Cerebellar nuclear complex (tissue), 1 donor: ENCODE results near the gene WDFY2.

Experiments used
- DNase-seq, 2 experiments: peaks; one replicate each; lab custom pipeline; 2025; lab: John Stamatoyannopoulos, UW

WDFY2 gene

DNA sequence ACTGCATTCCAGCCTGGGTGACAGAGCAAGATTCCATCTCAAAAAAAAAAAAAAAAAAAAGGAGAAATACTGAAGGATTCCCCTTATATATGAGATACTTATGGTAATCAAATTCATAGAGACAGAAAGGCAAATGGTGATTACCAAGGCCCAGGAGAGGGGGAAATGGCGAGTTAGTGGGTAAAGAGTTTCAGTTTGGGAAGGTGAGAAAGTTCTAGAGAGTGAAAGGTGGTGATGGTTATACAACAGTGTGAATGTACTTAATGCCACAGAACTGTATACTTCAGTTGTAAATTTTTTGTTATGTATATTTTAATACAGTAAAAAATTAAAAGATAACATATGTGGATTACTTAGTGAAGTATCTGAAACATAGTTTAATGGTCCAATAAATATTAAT, 129.5 kb downstream of the WDFY2 start:
- DNase-seq, result no peak

DNA sequence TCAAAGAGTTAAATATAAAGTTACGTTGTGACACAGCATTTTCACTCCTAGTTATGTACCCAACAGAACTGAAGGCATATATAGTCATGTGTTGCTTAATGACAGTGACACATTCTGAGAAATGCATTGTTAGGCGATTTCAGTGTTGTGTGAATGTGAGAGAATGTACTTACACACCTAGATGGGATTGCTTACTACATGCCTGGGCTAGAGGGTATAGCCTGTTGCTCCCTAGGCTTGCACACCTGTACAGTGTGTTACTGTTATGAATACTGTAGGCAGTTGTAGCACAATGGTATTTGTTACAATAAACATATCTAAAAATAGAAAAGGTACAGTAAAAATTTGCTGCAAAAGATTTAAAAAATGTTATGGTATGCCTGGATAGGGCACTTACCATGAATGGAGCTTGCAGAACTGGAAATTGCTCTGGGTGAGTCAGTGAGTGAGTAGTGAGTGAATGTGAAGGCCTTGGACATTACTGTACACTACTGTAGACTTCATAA, 130.5 kb downstream of the WDFY2 start:
- no peak for DNase-seq

DNA sequence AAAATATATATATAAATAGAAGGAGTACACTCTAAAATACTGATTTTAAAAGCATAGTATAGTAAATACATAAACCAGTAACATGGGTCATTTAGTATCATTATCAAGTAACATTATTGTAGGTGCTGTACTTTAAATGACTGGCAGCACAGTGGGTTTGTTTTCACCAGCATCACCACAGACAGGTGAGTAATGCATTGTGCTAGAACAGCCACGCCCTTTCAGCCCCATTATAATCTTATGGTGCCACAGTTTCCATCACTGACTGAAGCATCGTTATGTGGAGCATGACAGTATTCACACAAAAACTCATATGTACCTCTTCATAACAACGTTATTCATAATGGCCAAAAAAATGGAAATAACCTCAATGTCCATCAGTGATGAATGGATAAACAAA, 131.4 kb downstream of the WDFY2 start:
- DNase-seq, result no peak

DNA sequence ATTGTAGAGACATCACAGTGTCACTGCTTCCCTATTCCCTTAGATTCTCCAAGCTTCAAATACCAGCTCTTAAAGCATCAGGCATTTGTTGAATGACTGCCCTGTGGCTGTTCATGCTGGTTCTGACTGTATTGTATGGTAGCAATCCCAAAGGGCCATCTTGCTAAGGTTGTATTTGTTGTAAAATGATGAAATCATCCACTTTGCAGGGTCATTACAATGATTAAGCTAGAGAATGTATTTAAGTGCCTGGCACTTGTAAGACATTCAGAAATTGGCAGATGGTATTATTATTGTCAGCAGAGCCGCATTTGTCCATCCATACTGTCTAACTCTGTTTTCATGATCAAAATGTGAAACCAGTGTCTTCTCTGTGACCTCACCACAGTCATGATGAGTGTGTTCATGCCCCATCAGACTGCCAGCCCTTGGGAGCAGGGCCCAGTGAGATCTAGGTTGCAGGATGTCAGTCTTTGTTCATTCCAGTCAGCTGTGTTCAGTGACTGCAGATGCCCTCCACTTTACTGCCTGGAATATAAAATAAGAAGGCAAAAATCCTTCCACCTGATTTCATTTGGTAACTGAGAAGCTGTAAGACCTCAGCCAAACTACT, 133.6 kb downstream of the WDFY2 start:
- DNase-seq, result no peak

DNA sequence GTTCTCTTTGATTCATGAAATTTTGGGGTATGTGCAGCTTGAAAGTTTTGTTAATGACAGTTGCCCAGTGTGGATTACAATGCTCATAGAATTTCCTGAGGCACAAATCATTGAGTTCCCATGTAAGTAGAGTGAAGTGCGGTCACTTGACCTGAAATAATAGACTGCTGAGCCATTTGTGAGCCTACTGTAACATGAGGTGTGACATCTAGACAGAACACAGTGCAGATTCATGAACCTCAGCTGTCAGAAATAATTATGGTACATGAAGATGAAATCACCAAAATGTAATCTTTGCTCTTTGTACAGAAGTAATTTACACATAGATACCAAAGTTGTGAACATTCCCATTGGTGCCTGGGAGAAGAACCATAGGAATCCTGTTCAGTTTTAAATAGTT, 135.1 kb downstream of the WDFY2 start:
- DNase-seq, result no peak

DNA sequence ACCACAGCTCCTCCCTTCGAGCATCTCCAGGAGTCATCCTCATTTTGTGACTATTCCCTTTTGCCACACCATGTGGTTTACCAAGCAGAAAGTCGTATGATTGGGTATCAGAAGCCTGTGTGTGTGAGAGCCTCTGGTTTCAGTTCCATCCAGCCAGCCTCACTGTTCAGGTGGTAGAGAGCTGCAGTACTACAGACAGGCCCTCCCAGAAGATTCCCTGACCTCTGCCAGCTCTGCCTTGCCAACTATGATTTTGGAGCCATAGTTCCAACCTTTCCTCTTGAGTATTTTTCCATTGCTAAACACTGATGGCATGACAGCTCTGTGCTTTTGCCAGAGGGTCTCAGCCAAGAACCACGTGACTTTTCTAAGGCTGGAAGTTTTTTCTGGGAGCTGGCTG, 137.2 kb downstream of the WDFY2 start:
- DNase-seq, result peak in 1 of 2 experiments; percentile 13

DNA sequence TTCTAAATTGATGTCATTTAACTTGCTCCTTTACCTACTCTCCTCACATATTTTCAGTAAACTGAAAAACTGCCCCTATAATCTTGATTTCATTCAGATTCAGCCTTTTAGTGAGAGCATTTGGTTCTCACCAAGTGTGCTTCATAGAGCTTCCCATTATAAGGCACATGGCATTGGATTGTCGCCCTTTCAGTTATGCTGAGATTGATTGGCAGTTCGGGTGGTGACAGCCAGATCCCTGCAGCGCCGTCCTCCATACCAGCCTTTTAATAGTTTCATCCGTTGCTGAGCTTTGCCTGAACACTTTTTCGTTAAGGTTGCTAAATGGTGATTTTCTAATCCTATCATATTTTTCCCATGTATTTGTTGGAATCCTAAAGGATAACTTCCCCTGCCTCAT, 139.3 kb downstream of the WDFY2 start:
- no peak for DNase-seq

DNA sequence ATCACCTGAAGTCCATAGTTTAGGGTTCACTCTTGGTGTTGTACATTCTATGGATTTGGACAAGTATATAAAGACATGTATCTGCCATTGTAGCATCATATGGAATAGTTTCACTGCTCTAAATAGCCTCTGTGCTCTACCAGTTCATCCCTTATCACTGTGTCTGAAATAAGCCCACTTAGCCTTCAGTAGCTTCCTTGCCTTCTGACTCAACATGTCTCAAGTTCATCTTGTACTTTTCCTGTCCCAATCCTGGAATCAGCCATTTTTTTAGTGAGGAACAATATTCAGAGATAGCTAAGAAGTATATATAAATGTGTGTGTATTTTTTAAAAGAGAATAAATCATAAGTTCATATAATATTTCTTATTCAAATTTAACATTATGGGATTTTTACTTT, 140.5 kb downstream of the WDFY2 start:
- no peak for DNase-seq

DNA sequence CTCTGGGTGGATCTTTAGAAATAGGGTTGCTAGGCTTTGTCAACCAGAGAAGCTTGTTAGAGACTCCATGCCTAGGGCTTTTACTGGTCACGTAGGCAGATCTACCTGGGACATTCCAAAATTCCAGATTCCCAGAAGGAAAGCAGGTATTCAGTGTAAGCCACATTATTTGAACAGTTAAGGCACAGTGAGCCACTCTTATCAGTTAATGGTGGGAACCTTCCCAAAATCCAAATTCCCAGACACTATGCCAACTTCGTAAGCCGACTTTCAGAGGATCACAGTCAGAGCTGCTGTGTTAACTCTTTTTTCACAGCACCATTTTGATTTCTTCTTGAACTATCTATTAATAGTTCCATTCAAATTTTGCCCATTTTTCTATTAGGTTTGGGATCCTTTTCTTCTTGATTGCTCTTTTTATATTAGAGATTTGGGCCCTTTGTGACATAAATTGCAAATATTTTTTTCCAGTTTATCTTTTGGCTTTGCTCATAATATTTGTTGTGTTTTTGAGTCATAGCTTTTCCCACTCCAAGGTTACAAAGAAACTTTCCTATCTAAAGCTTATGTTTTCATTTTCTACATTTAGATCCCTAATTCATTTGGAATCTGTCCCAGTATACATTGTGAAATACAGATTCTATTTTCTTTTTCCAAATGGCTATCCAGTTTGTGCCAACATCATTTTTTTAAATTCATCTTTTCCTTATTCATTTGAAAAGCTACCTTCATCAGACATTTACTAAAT, 142.4 kb downstream of the WDFY2 start:
- DNase-seq, result no peak

DNA sequence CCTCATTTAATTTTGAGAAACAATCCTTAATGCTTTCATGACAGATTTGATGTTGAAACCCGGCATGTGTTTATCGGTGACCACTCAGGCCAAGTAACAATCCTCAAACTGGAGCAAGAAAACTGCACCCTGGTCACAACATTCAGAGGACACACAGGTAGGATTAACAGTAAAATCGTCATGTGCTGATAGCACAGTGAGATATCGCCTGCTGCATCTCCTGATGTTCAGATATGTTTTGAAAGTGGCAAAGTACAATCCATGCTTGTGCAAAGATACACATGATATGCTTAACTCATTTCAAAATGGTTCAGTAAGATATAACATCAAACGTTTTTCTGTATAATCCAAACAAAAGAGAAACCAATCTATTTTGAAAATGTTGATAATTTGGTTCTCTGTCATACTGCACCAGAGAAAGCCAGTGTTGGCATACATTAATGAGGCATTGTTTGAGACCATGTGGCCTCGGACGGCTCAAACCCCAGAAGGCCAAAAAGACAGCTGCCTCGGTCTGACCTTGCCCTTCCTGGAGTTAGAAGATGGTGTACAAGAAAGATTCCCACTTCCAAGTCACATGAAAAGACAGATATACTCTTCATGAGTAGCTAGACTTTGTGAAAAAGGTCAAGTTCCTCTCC, 143.5 kb downstream of the WDFY2 start:
- DNase-seq, result no peak

DNA sequence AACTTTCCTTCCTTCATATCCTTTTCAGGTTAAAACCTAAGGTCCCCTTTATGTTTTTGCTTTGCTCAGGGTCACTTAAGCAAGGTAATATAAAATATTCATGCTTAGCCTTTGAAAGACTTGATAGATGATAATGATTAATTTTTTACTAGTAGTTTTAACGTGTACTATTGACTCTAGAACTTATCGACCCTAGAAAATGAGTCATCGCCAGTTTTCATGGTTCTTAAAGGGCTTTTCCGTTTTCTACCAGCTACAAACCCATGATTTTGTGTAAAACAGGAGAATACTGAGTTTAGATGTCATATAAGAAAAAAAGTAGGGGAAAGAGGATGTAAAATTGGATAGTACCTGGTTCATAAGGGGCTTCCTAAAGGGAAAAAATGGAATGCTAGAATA, 144.0 kb downstream of the WDFY2 start:
- DNase-seq, result no peak

DNA sequence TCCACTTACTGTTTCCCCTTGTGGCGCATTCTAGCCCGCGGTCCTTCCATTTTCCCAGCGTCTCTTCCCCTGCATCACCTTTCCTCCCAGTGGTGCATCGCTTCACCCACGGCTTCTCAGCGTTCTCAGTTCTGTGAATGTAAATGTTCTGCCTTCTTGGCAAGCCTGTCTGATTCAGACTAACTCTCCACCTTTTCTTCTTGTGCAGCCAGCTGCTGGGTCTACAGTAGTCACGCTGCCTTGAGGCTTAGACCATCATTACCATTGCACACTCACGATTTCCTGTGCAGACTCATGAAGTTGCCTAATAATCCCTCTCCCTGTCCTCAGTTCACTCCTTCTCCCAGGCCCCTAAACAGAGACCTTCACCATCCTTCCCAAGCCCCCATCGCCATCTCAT, 144.7 kb downstream of the WDFY2 start:
- DNase-seq, result no peak

DNA sequence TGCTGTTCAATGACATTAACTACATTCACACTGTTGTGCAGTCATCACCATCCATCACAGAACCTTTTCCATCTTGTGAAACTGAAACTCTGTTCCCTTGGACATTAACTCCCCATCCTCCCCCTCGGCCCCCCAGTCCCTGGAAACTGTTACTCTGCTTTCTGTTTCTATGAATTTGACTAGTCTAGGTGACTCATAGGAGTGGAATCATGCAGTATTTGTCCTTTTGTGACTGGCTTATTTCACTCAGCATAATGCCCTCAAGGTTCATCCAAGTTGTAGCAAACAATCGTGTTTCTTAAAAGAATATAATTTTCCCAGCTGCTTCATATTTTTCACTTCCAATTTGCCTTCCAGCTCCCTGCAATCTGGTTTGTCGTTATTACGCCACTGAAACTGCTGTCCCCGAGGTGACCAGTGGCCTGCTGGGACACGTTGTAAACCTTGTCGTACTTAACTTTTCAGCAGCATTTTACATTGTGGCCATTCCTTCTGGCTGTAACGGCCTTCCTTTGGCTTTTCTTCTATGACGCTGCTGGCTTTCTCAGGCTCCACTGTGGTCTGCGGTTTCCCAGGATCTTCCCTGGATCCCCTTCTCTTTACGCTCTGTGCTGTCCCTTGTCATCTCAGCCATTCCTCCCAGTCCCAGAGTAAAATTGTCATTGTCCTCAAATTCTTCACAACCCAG, 145.7 kb downstream of the WDFY2 start:
- DNase-seq, result no peak

DNA sequence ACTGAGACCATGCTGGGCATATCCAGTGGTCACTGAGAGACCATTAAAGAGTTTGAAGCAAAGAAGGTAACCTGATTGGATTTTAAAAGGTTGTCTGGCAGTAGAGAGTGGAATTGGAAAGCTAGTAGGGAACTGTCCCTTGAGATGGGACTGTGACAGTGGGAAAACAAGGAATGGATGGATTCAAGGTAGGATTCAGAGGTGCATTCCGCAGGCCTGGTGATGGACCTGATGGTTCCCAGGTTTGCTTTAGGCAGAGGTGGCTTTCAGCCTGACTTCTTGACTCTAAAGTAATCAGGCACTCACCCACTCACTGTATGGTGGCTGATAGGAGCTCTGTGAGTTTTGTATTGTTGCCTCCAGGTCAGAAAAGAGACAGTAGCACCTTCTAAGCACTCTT, 146.7 kb downstream of the WDFY2 start:
- DNase-seq, result no peak

DNA sequence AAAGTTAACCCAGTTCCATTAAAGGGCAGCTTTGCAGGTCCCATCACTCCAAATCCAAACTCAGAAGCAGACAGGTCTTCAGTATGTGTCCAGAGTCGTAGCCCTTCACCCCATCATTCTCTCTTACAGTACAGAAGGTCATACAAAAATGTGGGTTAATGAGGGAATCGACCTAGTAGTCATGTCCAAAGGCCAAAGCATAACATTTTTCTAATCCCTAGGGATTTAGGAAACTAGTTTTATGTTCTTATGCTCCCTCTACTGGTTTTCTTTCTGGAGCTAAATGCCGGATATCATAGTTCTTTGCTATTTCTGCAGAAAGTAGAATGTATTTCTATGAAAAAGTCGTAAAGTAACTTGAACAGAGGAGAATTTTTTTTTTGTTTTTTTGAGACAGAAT, 147.5 kb downstream of the WDFY2 start:
- DNase-seq, result no peak

DNA sequence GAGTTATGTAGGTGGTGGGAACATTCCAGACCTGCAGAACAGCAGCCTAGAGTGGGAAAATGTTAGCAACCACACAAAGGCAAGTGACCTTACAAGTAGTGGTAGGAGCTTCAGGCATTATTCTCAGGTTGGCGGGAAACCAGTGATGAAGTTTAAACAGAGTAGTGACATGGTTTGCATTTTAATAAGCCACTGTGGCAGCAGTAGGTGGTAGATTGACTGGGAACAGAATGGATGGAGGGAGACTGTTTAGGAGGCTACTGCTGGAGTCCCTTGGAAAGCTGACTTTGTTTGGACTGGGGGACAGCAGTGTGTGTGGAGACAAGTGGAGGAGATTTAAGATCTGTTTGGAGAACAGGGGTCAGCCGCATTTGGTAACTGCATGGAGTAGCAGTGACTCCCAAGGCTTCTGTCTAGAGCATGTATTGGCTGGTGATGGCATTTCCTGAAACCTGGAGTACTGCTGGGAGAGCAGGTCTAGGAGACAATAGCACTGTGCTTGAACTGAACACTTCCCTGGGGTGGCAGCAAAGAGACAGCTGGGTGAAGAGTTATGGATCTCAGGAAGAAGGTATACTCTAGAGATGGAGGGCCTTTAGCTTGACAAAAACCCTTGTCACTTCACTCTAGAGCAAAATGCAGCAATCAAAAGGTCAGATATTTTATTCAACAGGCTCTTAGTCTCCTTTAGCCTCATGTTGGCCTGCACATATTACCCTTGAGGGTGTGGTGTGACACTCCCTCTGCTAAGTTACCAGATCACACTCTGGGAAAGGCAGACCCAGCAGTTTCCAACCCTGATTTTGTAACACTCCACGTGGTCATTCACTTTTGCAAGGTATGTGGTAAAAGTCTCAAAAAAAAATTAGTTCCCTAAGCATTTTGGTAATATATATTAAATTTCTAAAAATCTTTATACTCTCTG, 149.4 kb downstream of the WDFY2 start:
- no peak for DNase-seq

DNA sequence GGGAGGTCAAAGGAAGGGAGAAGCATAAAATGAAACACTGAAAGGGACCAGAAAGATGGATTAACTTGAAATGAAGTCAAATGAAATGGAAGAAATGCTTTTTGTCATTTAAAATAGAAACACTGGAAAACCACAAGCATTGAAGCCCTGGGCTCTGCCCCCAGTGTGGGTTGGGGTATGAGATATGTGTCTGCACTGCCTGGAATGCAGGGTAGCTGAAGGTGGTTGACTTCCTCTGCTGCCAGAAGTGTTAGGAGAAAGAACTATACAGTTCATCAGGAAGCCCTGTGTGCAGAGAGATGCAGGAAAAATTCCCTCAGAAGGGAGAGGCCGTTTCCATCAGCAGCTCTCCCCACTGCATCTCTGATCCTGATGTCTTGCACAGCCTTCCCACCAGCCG, 150.5 kb downstream of the WDFY2 start:
- DNase-seq, result no peak

DNA sequence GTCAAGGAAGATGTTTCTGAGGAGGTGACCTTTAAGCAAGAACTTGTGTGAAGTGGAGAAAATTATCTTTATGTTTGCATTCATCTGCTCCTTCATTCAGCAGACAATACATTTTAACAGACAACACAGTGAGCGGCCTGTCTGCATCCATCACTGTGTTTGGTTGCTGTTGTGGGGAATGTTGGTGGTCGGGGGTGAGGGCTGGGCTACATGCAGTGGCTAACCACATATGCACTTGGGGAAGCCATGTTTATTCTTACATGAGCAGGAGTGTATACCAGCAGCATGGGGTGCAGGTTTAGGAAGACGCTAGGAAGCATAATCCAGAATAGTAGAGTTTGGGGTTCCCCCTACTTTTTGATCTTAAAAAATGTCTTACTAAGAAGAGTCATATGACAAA, 153.3 kb downstream of the WDFY2 start:
- no peak for DNase-seq

DNA sequence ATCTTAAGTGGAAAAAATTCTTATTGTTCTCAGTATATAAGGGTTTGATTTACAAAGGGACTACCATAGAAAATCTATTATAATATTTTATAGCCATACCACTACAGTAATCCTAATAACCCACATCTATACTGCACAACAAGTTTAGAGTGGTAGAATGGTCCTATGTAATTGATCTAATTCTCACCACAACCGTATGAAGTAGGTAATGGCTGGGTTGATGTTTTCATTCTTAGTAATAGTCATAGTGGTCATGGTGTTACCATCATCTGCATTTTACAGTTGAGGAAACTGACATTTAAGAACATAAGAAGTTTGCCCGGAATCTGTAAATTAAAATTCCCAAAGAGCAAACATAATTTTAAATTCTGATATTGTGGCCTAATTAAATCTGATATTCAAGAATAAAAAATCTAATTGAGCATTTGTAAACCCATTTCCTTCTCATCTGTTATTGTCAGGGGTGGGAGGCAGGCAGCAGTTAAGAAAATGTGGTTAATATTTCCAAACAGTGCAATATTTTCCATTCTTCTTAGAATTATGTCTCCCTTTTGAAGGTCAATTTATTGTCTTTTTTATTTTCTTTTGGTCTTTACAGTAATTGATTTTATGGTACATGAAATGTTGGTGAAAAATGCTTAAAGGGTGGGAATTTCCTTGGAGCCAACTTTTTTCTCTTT, 154.1 kb downstream of the WDFY2 start:
- no peak for DNase-seq

DNA sequence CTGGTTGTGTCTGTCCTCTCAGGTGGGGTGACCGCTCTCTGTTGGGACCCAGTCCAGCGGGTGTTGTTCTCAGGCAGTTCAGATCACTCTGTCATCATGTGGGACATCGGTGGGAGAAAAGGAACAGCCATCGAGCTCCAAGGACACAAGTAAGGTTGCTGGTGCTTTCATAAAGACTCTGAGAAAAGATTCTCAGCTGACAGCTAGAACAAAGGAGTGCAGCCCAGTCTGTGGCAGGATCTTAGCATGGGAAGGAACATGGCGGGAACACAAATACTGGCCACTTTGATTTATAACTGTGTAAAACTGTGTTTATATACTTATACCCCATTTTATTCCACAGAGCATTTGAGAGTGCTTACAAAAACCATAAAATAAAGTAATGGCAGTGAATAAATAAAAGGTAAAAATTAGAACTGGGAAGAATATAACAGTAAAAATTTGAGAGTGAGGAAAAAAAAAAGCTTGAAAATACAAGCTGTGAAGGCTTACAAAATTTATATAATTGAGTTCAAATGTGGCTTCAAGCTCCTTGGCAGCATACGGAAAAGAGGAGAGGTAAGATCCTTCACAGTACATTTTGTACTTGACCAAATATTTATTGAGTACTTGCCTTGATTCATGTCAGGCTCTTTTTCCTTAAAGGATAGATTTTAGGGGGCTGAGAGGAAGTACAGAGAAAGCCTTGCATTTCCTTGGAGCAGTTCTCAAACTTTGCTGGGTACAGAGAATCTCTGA, 154.9 kb downstream of the WDFY2 start:
- no peak for DNase-seq
